HepG2 (cell line): ENCODE data around the gene BCAS1. TPM values are rescaled to one million over a fixed set of nuclear protein-coding genes. Genes with fewer than 3 reads are reported as not detected.

Experiments
- BCL6 ChIP-seq: IDR thresholded peaks from 2 replicates; pipeline ENCODE4 v1.6.1; 2016; ENCODE audit warnings: missing genetic modification reagents, missing compliant biosample characterization
- CBX5 ChIP-seq: sonication (generic); formaldehyde crosslinking; IDR thresholded peaks from 2 replicates; pipeline ENCODE4 v1.4.0; 2020; ENCODE audit warnings: missing genetic modification reagents, borderline replicate concordance
- DMAP1 ChIP-seq: IDR thresholded peaks from 2 replicates; pipeline ENCODE4 v1.6.1; 2016
- DMTF1 ChIP-seq: sonication (generic); formaldehyde crosslinking; IDR thresholded peaks from 2 replicates; pipeline ENCODE4 v1.4.0; 2020; ENCODE audit warnings: mild to moderate bottlenecking, missing genetic modification reagents
- FOXA3 ChIP-seq: IDR thresholded peaks from 2 replicates; pipeline ENCODE4 v1.6.1; 2016; ENCODE audit warnings: missing genetic modification reagents, missing compliant biosample characterization
- KMT2B ChIP-seq: IDR thresholded peaks from 2 replicates; pipeline ENCODE4 v1.6.1; 2016; ENCODE audit warnings: missing genetic modification reagents, missing compliant biosample characterization
- MAZ ChIP-seq, 2 experiments: sonication (generic) in 1 of 2; formaldehyde crosslinking in 1 of 2; IDR thresholded peaks; 2 replicates each; pipeline versions ENCODE4 v1.5.0 to v1.6.1; 2012 to 2020; ENCODE audit warnings: low read depth in 2 of 2, mild to moderate bottlenecking in 2 of 2, borderline replicate concordance in 1 of 2, improper control_type of control experiment in 1 of 2, low read length in 1 of 2, missing genetic modification reagents in 1 of 2, moderate library complexity in 1 of 2
- MTF1 ChIP-seq: sonication (generic); formaldehyde crosslinking; IDR thresholded peaks from 2 replicates; pipeline ENCODE4 v1.5.0; 2020; ENCODE audit warnings: missing genetic modification reagents
- PHF5A ChIP-seq: IDR thresholded peaks from one replicate; pipeline ENCODE4 v1.6.1; 2018; ENCODE audit warnings: low read depth, missing genetic modification reagents; ENCODE audit not compliant: unreplicated experiment
- PLRG1 ChIP-seq: fragments of 450-650 bp; conservative IDR thresholded peaks from 2 replicates; pipeline ENCODE4 v1.6.1; 2016
- RARA ChIP-seq: IDR thresholded peaks from 2 replicates; pipeline ENCODE4 v1.6.1; 2016; ENCODE audit warnings: missing genetic modification reagents, missing compliant biosample characterization
- TEF ChIP-seq: sonication (generic); formaldehyde crosslinking; IDR thresholded peaks from 2 replicates; pipeline ENCODE4 v1.5.0; 2020; ENCODE audit warnings: missing genetic modification reagents
- THRA ChIP-seq: sonication (generic); formaldehyde crosslinking; IDR thresholded peaks from 2 replicates; pipeline ENCODE4 v1.4.0; 2020; ENCODE audit warnings: missing genetic modification reagents, borderline replicate concordance
- U2AF2 ChIP-seq: fragments of 200-400 bp; formaldehyde crosslinking; IDR thresholded peaks from 2 replicates; pipeline ENCODE4 v1.6.1; 2017; ENCODE audit warnings: low read depth, mild to moderate bottlenecking, low read length
- UBTF ChIP-seq: sonication (generic); formaldehyde crosslinking; IDR thresholded peaks from 2 replicates; pipeline ENCODE4 v1.4.0; 2020; ENCODE audit warnings: mild to moderate bottlenecking, missing genetic modification reagents
- ZGPAT ChIP-seq: IDR thresholded peaks from 2 replicates; pipeline ENCODE4 v1.6.1; 2016; ENCODE audit warnings: mild to moderate bottlenecking
- ZNF225 ChIP-seq: sonication (generic); formaldehyde crosslinking; IDR thresholded peaks from 2 replicates; pipeline ENCODE4 v1.4.0; 2020; ENCODE audit warnings: mild to moderate bottlenecking, missing genetic modification reagents
- ZNF570 ChIP-seq: sonication (generic); formaldehyde crosslinking; IDR thresholded peaks from 2 replicates; pipeline ENCODE4 v1.4.0; 2020; ENCODE audit warnings: mild to moderate bottlenecking, missing genetic modification reagents, borderline replicate concordance
- ZNF660 ChIP-seq: sonication (generic); formaldehyde crosslinking; IDR thresholded peaks from 2 replicates; pipeline ENCODE4 v1.5.1; 2020; ENCODE audit warnings: mild to moderate bottlenecking, low read depth, missing genetic modification reagents, borderline replicate concordance
- ZNF775 ChIP-seq: sonication (generic); formaldehyde crosslinking; IDR thresholded peaks from 2 replicates; pipeline ENCODE4 v1.4.0; 2020; ENCODE audit warnings: missing genetic modification reagents, mild to moderate bottlenecking, moderate library complexity, borderline replicate concordance
- ZNF784 ChIP-seq: sonication (generic); formaldehyde crosslinking; IDR thresholded peaks from 2 replicates; pipeline ENCODE4 v1.5.1; 2020; ENCODE audit warnings: missing genetic modification reagents, mild to moderate bottlenecking, borderline replicate concordance
- polyA plus RNA-seq, 8 experiments: library from polyadenylated mRNA; depleted of rRNA in 3 of 8; stranded (reverse) in 7 of 8; unstranded in 1 of 8; fragments of >200 nt; fragmentation: Illumina TruSeq in 4 of 8; extraction: Trizol in 4 of 8; gene quantifications; 2 replicates each; pipeline versions ENCODE4 v1.2.1 to v1.2.3, GENCODE V29; 2011 to 2016; ENCODE audit warnings: low read depth in 4 of 8, missing spikeins in 1 of 8, mixed read lengths in 1 of 8; ENCODE audit not compliant: insufficient read depth in 1 of 8
- total RNA-seq, 5 experiments: library from RNA; depleted of rRNA; stranded (reverse); fragments of >200 nt; fragmentation: Illumina TruSeq; extraction: Trizol; gene quantifications; 2 replicates each; pipeline ENCODE4 v1.2.3, GENCODE V29; 2016; ENCODE audit warnings: low read depth in 1 of 5

The BCAS1 gene
- total and polyA plus RNA-seq, 2 of the 13 experiments (the other 11 are each of a cell fraction or from before 2014, with no cell fraction given): 0.55 to 0.91 TPM

- peak; percentile 80 for TF ChIP-seq THRA (CRISPR knock-in tag)
- no peak for TF ChIP-seq MAZ (IDR thresholded peaks at IDR 0.05; ENCODE audit: borderline replicate concordance, low read depth, low read length)
- peak; percentile 55; the same call in 1 of the 2 replicates for TF ChIP-seq MAZ (CRISPR knock-in tag; IDR thresholded peaks at IDR 0.05; ENCODE audit: low read depth)
- peak; percentile 81; the same call in 1 of the 2 replicates for TF ChIP-seq ZGPAT (CRISPR knock-in tag)
- TF ChIP-seq PHF5A: peak; percentile 74
- peak; percentile 66; the same call in 1 of the 2 replicates for TF ChIP-seq ZNF775
- no peak for TF ChIP-seq PLRG1
- TF ChIP-seq ZNF660 (CRISPR knock-in tag): no peak
- no peak for TF ChIP-seq CBX5 (CRISPR knock-in tag)
- no peak for TF ChIP-seq MTF1 (CRISPR knock-in tag)
- peak; percentile 86 for TF ChIP-seq FOXA3 (CRISPR knock-in tag)
- 0 out of 2 replicates have a peak, but pooled peaks have one; percentile 21 for TF ChIP-seq DMTF1 (CRISPR knock-in tag)
- TF ChIP-seq KMT2B: 0 out of 2 replicates have a peak, but pooled peaks have one; percentile 45
- peak; percentile 96 for TF ChIP-seq RARA (CRISPR knock-in tag)
- no peak for TF ChIP-seq DMAP1 (CRISPR knock-in tag)
- TF ChIP-seq U2AF2: no peak
- no peak for TF ChIP-seq ZNF570 (CRISPR knock-in tag)
- no peak for TF ChIP-seq ZNF784 (CRISPR knock-in tag)
- TF ChIP-seq BCL6 (CRISPR knock-in tag): peak; percentile 68
- no peak for TF ChIP-seq UBTF (CRISPR knock-in tag)
- no peak for TF ChIP-seq TEF (CRISPR knock-in tag)
- no peak for TF ChIP-seq ZNF225 (CRISPR knock-in tag)
Observed at GRCh38 chr20:53926428-53927028, 143.9 kb downstream of the BCAS1 start (continued).
